HepG2 (cell line): Measurements from ENCODE around the gene TTLL10. TPM values are rescaled to one million over a fixed set of nuclear protein-coding genes. Genes with fewer than 3 reads are reported as not detected.

Experiments
- CCDC6 ChIP-seq: sonication (generic); formaldehyde crosslinking; IDR thresholded peaks from 2 replicates; pipeline ENCODE4 v1.8.1; 2022; ENCODE audit warnings: mild to moderate bottlenecking, missing genetic modification reagents, moderate library complexity
- DNMT1 ChIP-seq: sonication (generic); formaldehyde crosslinking; IDR thresholded peaks from 2 replicates; pipeline ENCODE4 v1.5.1; 2020; ENCODE audit warnings: mild to moderate bottlenecking, missing genetic modification reagents
- HES4 ChIP-seq: sonication (generic); formaldehyde crosslinking; IDR thresholded peaks from 2 replicates; pipeline ENCODE4 v1.9.0; 2021; ENCODE audit warnings: mild to moderate bottlenecking, missing genetic modification reagents, borderline replicate concordance
- HNF4A ChIP-seq: sonication (generic); formaldehyde crosslinking; IDR thresholded peaks from 2 replicates; pipeline ENCODE4 v1.4.0; 2020; ENCODE audit warnings: missing genetic modification reagents
- HNRNPLL ChIP-seq: fragments of 200-400 bp; formaldehyde crosslinking; IDR thresholded peaks from 2 replicates; pipeline ENCODE4 v1.6.1; 2017; ENCODE audit warnings: mild to moderate bottlenecking, low read depth, low read length; ENCODE audit not compliant: poor library complexity, severe bottlenecking
- KLF6 ChIP-seq: IDR thresholded peaks from 2 replicates; pipeline ENCODE4 v1.8.0; 2016; ENCODE audit warnings: missing biosample characterization, missing genetic modification reagents
- MAFF ChIP-seq: IDR thresholded peaks from 2 replicates; pipeline ENCODE4 v1.6.1; 2011; ENCODE audit warnings: low read depth, low read length, improper control_type of control experiment
- NFE2L1 ChIP-seq: sonication (generic); formaldehyde crosslinking; IDR thresholded peaks from 2 replicates; pipeline ENCODE4 v1.4.0; 2020; ENCODE audit warnings: missing genetic modification reagents, mild to moderate bottlenecking, borderline replicate concordance
- PHF20 ChIP-seq: sonication (generic); formaldehyde crosslinking; IDR thresholded peaks from 2 replicates; pipeline ENCODE4 v1.5.0; 2020; ENCODE audit warnings: mild to moderate bottlenecking, missing genetic modification reagents
- PPARG ChIP-seq: conservative IDR thresholded peaks from 2 replicates; pipeline ENCODE4 v1.6.1; 2016; ENCODE audit warnings: missing biosample characterization, missing genetic modification reagents
- TCF12 ChIP-seq, 2 experiments: fragments of 450-650 bp in 1 of 2; sonication (generic) in 1 of 2; formaldehyde crosslinking in 1 of 2; IDR thresholded peaks; 2 replicates each; pipeline versions ENCODE4 v1.6.1 to v1.8.0; 2017 to 2022; ENCODE audit warnings: antibody characterized with exemption in 1 of 2, mild to moderate bottlenecking in 1 of 2, missing genetic modification reagents in 1 of 2, moderate library complexity in 1 of 2
- ZFP90 ChIP-seq: sonication (generic); formaldehyde crosslinking; IDR thresholded peaks from 2 replicates; pipeline ENCODE4 v1.8.0; 2022; ENCODE audit warnings: missing genetic modification reagents, mild to moderate bottlenecking, inconsistent platforms, borderline replicate concordance
- ZMYM4 ChIP-seq: sonication (generic); formaldehyde crosslinking; IDR thresholded peaks from 2 replicates; pipeline ENCODE4 v1.8.1; 2023; ENCODE audit warnings: mild to moderate bottlenecking, missing genetic modification reagents
- ZNF230 ChIP-seq: sonication (generic); formaldehyde crosslinking; IDR thresholded peaks from 2 replicates; pipeline ENCODE4 v1.4.0; 2020; ENCODE audit warnings: mild to moderate bottlenecking, missing genetic modification reagents
- ZNF331 ChIP-seq: sonication (generic); formaldehyde crosslinking; IDR thresholded peaks from 2 replicates; pipeline ENCODE4 v1.4.0; 2020; ENCODE audit warnings: missing genetic modification reagents
- ZNF337 ChIP-seq: sonication (generic); formaldehyde crosslinking; IDR thresholded peaks from 2 replicates; pipeline ENCODE4 v1.5.1; 2020; ENCODE audit warnings: missing genetic modification reagents, low read depth, mild to moderate bottlenecking, borderline replicate concordance
- ZNF552 ChIP-seq: sonication (generic); formaldehyde crosslinking; IDR thresholded peaks from 2 replicates; pipeline ENCODE4 v1.9.0; 2022; ENCODE audit warnings: missing genetic modification reagents, mild to moderate bottlenecking, borderline replicate concordance
- ZNF619 ChIP-seq: sonication (generic); formaldehyde crosslinking; IDR thresholded peaks from 2 replicates; pipeline ENCODE4 v1.4.0; 2020; ENCODE audit warnings: mild to moderate bottlenecking, missing genetic modification reagents
- ZNF776 ChIP-seq: sonication (generic); formaldehyde crosslinking; IDR thresholded peaks from 2 replicates; pipeline ENCODE4 v1.4.0; 2020; ENCODE audit warnings: mild to moderate bottlenecking, missing genetic modification reagents
- ZNF83 ChIP-seq: sonication (generic); formaldehyde crosslinking; IDR thresholded peaks from 2 replicates; pipeline ENCODE4 v1.4.0; 2020; ENCODE audit warnings: missing genetic modification reagents, mild to moderate bottlenecking, borderline replicate concordance
- polyA plus RNA-seq, 8 experiments: library from polyadenylated mRNA; depleted of rRNA in 3 of 8; stranded (reverse) in 7 of 8; unstranded in 1 of 8; fragments of >200 nt; fragmentation: Illumina TruSeq in 4 of 8; extraction: Trizol in 4 of 8; gene quantifications; 2 replicates each; pipeline versions ENCODE4 v1.2.1 to v1.2.3, GENCODE V29; 2011 to 2016; ENCODE audit warnings: low read depth in 4 of 8, missing spikeins in 1 of 8, mixed read lengths in 1 of 8; ENCODE audit not compliant: insufficient read depth in 1 of 8
- total RNA-seq, 5 experiments: library from RNA; depleted of rRNA; stranded (reverse); fragments of >200 nt; fragmentation: Illumina TruSeq; extraction: Trizol; gene quantifications; 2 replicates each; pipeline ENCODE4 v1.2.3, GENCODE V29; 2016; ENCODE audit warnings: low read depth in 1 of 5
- TF ChIP-seq, protein P1 (sequence below): sonication (generic); formaldehyde crosslinking; IDR thresholded peaks from 2 replicates; pipeline ENCODE4 v1.4.0; 2020; ENCODE audit warnings: missing genetic modification reagents
- TF ChIP-seq, protein P2 (sequence below): sonication (generic); formaldehyde crosslinking; IDR thresholded peaks from 2 replicates; pipeline ENCODE4 v1.4.0; 2020; ENCODE audit warnings: mild to moderate bottlenecking, missing genetic modification reagents
- TF ChIP-seq, protein P3 (sequence below): sonication (generic); formaldehyde crosslinking; conservative IDR thresholded peaks from 2 replicates; pipeline ENCODE4 v1.4.0; 2020; ENCODE audit warnings: missing genetic modification reagents
- TF ChIP-seq, protein P4 (sequence below): sonication (generic); formaldehyde crosslinking; IDR thresholded peaks from 2 replicates; pipeline ENCODE4 v1.4.0; 2020; ENCODE audit warnings: missing genetic modification reagents

The TTLL10 gene
- total and polyA plus RNA-seq, 2 of the 13 experiments (the other 11 are each of a cell fraction or from before 2014, with no cell fraction given), result not detected

DNA sequence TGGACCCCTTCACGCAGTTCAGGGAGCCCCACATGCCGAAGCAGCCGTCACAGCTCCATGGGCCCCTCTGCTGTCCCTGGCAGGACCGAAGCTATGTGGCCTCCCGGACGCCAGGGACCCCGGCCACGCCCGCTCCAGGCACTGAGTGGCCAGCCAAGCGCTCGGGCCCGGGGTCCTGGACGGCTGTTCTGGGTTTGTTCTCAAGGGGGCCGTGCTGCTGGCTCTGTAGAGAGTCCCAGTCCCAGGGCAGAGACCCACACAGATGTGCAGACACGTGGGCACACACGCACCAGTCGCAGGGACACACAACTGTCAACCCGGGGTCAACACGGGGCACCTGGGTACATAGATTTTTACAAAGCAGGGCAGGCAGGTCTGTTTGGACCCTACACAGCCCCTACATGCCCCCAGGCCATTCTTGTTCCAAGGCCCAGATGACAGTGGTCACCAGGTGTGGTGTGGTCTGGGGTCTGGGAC, 65.1 kb downstream of the TTLL10 start (continued):
- TF ChIP-seq MAFF (no peak), ZNF331 (CRISPR knock-in tag) (no peak), ZNF776 (no peak), ZNF337 (CRISPR knock-in tag) (peak; percentile 74; the same call in 1 of the 2 replicates), ZMYM4 (CRISPR knock-in tag) (no peak), ZNF619 (CRISPR knock-in tag) (no peak), KLF6 (CRISPR knock-in tag) (no peak), ZNF230 (no peak), NFE2L1 (CRISPR knock-in tag) (no peak), PHF20 (CRISPR knock-in tag) (no peak), ZNF83 (CRISPR knock-in tag) (no peak), ZFP90 (CRISPR knock-in tag) (no peak), HNF4A (CRISPR knock-in tag) (no peak), ZNF552 (CRISPR knock-in tag) (0 out of 2 replicates have a peak, but pooled peaks have one; percentile 3), TCF12 (IDR thresholded peaks at IDR 0.05) (no peak), TCF12 (CRISPR knock-in tag; IDR thresholded peaks at IDR 0.05) (0 out of 2 replicates have a peak, but pooled peaks have one; percentile 50), HNRNPLL (no peak), PPARG (CRISPR knock-in tag) (no peak), HES4 (CRISPR knock-in tag) (0 out of 2 replicates have a peak, but pooled peaks have one; percentile 20), DNMT1 (CRISPR knock-in tag) (no peak), CCDC6 (no peak)
- TF ChIP-seq, protein P1, sequence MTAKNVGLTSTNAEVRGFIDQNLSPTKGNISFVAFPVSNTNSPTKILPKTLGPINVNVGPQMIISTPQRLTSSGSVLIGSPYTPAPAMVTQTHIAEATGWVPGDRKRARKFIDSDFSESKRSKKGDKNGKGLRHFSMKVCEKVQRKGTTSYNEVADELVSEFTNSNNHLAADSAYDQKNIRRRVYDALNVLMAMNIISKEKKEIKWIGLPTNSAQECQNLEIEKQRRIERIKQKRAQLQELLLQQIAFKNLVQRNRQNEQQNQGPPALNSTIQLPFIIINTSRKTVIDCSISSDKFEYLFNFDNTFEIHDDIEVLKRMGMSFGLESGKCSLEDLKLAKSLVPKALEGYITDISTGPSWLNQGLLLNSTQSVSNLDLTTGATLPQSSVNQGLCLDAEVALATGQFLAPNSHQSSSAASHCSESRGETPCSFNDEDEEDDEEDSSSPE (CRISPR knock-in tag), result 0 out of 2 replicates have a peak, but pooled peaks have one; percentile 6
- TF ChIP-seq, protein P2, sequence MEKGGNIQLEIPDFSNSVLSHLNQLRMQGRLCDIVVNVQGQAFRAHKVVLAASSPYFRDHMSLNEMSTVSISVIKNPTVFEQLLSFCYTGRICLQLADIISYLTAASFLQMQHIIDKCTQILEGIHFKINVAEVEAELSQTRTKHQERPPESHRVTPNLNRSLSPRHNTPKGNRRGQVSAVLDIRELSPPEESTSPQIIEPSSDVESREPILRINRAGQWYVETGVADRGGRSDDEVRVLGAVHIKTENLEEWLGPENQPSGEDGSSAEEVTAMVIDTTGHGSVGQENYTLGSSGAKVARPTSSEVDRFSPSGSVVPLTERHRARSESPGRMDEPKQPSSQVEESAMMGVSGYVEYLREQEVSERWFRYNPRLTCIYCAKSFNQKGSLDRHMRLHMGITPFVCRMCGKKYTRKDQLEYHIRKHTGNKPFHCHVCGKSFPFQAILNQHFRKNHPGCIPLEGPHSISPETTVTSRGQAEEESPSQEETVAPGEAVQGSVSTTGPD, result no peak
- TF ChIP-seq, protein P3, sequence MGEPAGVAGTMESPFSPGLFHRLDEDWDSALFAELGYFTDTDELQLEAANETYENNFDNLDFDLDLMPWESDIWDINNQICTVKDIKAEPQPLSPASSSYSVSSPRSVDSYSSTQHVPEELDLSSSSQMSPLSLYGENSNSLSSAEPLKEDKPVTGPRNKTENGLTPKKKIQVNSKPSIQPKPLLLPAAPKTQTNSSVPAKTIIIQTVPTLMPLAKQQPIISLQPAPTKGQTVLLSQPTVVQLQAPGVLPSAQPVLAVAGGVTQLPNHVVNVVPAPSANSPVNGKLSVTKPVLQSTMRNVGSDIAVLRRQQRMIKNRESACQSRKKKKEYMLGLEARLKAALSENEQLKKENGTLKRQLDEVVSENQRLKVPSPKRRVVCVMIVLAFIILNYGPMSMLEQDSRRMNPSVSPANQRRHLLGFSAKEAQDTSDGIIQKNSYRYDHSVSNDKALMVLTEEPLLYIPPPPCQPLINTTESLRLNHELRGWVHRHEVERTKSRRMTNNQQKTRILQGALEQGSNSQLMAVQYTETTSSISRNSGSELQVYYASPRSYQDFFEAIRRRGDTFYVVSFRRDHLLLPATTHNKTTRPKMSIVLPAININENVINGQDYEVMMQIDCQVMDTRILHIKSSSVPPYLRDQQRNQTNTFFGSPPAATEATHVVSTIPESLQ (CRISPR knock-in tag), result no peak
- TF ChIP-seq, protein P4, sequence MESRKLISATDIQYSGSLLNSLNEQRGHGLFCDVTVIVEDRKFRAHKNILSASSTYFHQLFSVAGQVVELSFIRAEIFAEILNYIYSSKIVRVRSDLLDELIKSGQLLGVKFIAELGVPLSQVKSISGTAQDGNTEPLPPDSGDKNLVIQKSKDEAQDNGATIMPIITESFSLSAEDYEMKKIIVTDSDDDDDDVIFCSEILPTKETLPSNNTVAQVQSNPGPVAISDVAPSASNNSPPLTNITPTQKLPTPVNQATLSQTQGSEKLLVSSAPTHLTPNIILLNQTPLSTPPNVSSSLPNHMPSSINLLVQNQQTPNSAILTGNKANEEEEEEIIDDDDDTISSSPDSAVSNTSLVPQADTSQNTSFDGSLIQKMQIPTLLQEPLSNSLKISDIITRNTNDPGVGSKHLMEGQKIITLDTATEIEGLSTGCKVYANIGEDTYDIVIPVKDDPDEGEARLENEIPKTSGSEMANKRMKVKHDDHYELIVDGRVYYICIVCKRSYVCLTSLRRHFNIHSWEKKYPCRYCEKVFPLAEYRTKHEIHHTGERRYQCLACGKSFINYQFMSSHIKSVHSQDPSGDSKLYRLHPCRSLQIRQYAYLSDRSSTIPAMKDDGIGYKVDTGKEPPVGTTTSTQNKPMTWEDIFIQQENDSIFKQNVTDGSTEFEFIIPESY (CRISPR knock-in tag), result no peak
